H9 (cell line): ENCODE data around the gene TMED3. TPM values are rescaled to one million over a fixed set of nuclear protein-coding genes. Genes with fewer than 3 reads are reported as not detected.
A peak's percentile ranks its signal among the peaks of the same experiment; 100 is the strongest.

Experiments
- DNase-seq: peaks from one replicate; pipeline ENCODE4 v3.0.0-alpha.2; 2017
- H2AFZ ChIP-seq: one replicate; pipeline ENCODE4 v1.6.1; 2013; ENCODE audit warnings: mild to moderate bottlenecking, low read length, control low read depth, moderate library complexity
- H2AK5ac ChIP-seq: 2 replicates; pipeline ENCODE4 v1.6.1; 2013; ENCODE audit warnings: low read length, control low read depth, mixed read lengths; ENCODE audit not compliant: insufficient read length
- H2BK120ac ChIP-seq: one replicate; pipeline ENCODE4 v1.6.1; 2013; ENCODE audit warnings: low read depth, mild to moderate bottlenecking, low read length, control low read depth, inconsistent platforms; ENCODE audit not compliant: poor library complexity, severe bottlenecking
- H2BK12ac ChIP-seq: 2 replicates; pipeline ENCODE4 v1.6.1; 2013; ENCODE audit warnings: low read length, control low read depth, mixed read lengths, low read depth; ENCODE audit not compliant: insufficient read length
- H2BK15ac ChIP-seq: 2 replicates; pipeline ENCODE4 v1.6.1; 2013; ENCODE audit warnings: low read depth, low read length, control low read depth
- H2BK20ac ChIP-seq: one replicate; pipeline ENCODE4 v1.6.1; 2013; ENCODE audit warnings: low read depth, mild to moderate bottlenecking, low read length, control low read depth, inconsistent platforms; ENCODE audit not compliant: poor library complexity, severe bottlenecking
- H2BK5ac ChIP-seq: 2 replicates; pipeline ENCODE4 v1.6.1; 2013; ENCODE audit warnings: low read length, control low read depth, mixed read lengths; ENCODE audit not compliant: insufficient read length
- H3K14ac ChIP-seq: 2 replicates; pipeline ENCODE4 v1.6.1; 2013; ENCODE audit warnings: low read length, control low read depth; ENCODE audit not compliant: insufficient read depth
- H3K18ac ChIP-seq: 2 replicates; pipeline ENCODE4 v1.6.1; 2013; ENCODE audit warnings: low read depth, mild to moderate bottlenecking, mixed read lengths, low read length, control low read depth; ENCODE audit not compliant: insufficient read length
- H3K23ac ChIP-seq: 2 replicates; pipeline ENCODE4 v1.6.1; 2013; ENCODE audit warnings: low read length, control low read depth, mixed read lengths, low read depth; ENCODE audit not compliant: insufficient read length
- H3K23me2 ChIP-seq: 2 replicates; pipeline ENCODE4 v1.6.1; 2013; ENCODE audit warnings: low read depth, mild to moderate bottlenecking, mixed read lengths, low read length, control low read depth; ENCODE audit not compliant: insufficient read length, poor library complexity, severe bottlenecking
- H3K27ac ChIP-seq: 2 replicates; pipeline ENCODE4 v1.5.1; 2013; ENCODE audit warnings: low read length, control low read depth, mixed read lengths, low read depth; ENCODE audit not compliant: insufficient read length
- H3K27me3 ChIP-seq: 2 replicates; pipeline ENCODE4 v1.6.1; 2013; ENCODE audit warnings: low read length, control low read depth, inconsistent platforms; ENCODE audit not compliant: insufficient read depth
- H3K4ac ChIP-seq: 2 replicates; pipeline ENCODE4 v1.6.1; 2013; ENCODE audit warnings: low read depth, mild to moderate bottlenecking, control low read depth, inconsistent platforms, low read length, moderate library complexity
- H3K4me1 ChIP-seq: 2 replicates; pipeline ENCODE4 v1.6.1; 2013; ENCODE audit warnings: low read length, control low read depth, inconsistent platforms; ENCODE audit not compliant: insufficient read depth
- H3K4me2 ChIP-seq: 2 replicates; pipeline ENCODE4 v1.6.1; 2013; ENCODE audit warnings: low read length, control low read depth, mixed read lengths; ENCODE audit not compliant: insufficient read length, insufficient read depth
- H3K56ac ChIP-seq: 2 replicates; pipeline ENCODE4 v1.6.1; 2013; ENCODE audit warnings: low read depth, mild to moderate bottlenecking, mixed read lengths, low read length, control low read depth; ENCODE audit not compliant: insufficient read length
- H3K79me1 ChIP-seq: 2 replicates; pipeline ENCODE4 v1.6.1; 2013; ENCODE audit warnings: low read depth, mild to moderate bottlenecking, moderate library complexity, low read length, control low read depth, inconsistent platforms; ENCODE audit not compliant: insufficient read depth, poor library complexity, severe bottlenecking
- H3K79me2 ChIP-seq: 2 replicates; pipeline ENCODE4 v1.6.1; 2013; ENCODE audit warnings: low read length, control low read depth, inconsistent platforms; ENCODE audit not compliant: insufficient read depth
- H3K9ac ChIP-seq: 2 replicates; pipeline ENCODE4 v1.6.1; 2013; ENCODE audit warnings: low read length, control low read depth, mixed read lengths; ENCODE audit not compliant: insufficient read length; ENCODE audit errors: extremely low read depth
- H3K9me3 ChIP-seq: one replicate; pipeline ENCODE4 v1.6.1; 2013; ENCODE audit warnings: low read depth, low read length, inconsistent platforms; ENCODE audit not compliant: control insufficient read depth
- H3T11ph ChIP-seq: one replicate; pipeline ENCODE4 v1.6.1; 2013; ENCODE audit warnings: mild to moderate bottlenecking, low read length, control low read depth, inconsistent platforms
- H4K20me1 ChIP-seq: one replicate; pipeline ENCODE4 v1.6.1; 2013; ENCODE audit not compliant: control insufficient read depth, insufficient read length, insufficient read depth
- H4K5ac ChIP-seq: 2 replicates; pipeline ENCODE4 v1.6.1; 2013; ENCODE audit warnings: low read depth, mild to moderate bottlenecking, mixed read lengths, low read length, control low read depth; ENCODE audit not compliant: insufficient read length
- H4K8ac ChIP-seq: replicated peaks from 2 replicates; pipeline ENCODE4 v1.6.1; 2013; ENCODE audit warnings: low read length, control low read depth, mixed read lengths, low read depth; ENCODE audit not compliant: insufficient read length
- H4K91ac ChIP-seq: 2 replicates; pipeline ENCODE4 v1.6.1; 2013; ENCODE audit warnings: low read depth, mild to moderate bottlenecking, moderate library complexity, mixed read lengths, low read length, control low read depth; ENCODE audit not compliant: insufficient read length
- H3K27ac Mint-ChIP-seq, 3 experiments: 2 replicates in 2 of 3; 3 replicates in 1 of 3; pipeline ENCODE4 v1.8.0; 2020 to 2021; ENCODE audit warnings: mixed read lengths in 3 of 3, mild to moderate bottlenecking in 1 of 3, moderate library complexity in 1 of 3
- H3K27me3 Mint-ChIP-seq: 2 replicates; pipeline ENCODE4 v1.8.0; 2021; ENCODE audit warnings: low read depth, mild to moderate bottlenecking, moderate library complexity, mixed read lengths
- H3K36me3 Mint-ChIP-seq, 3 experiments: 2 replicates in 2 of 3; 3 replicates in 1 of 3; pipeline ENCODE4 v1.8.0; 2020 to 2021; ENCODE audit warnings: low read depth in 3 of 3, mixed read lengths in 3 of 3; ENCODE audit not compliant: insufficient read depth in 1 of 3
- H3K4me1 Mint-ChIP-seq, 2 experiments: 2 replicates each; pipeline ENCODE4 v1.8.0; 2020; ENCODE audit warnings: mixed read lengths in 2 of 2
- H3K4me3 Mint-ChIP-seq, 2 experiments: 2 replicates in 1 of 2; 3 replicates in 1 of 2; pipeline ENCODE4 v1.8.0; 2020 to 2021; ENCODE audit warnings: mild to moderate bottlenecking in 2 of 2, mixed read lengths in 2 of 2, moderate library complexity in 1 of 2
- H3K9me3 Mint-ChIP-seq, 2 experiments: 2 replicates in 1 of 2; 3 replicates in 1 of 2; pipeline ENCODE4 v1.8.0; 2020; ENCODE audit warnings: mild to moderate bottlenecking in 2 of 2, mixed read lengths in 2 of 2, moderate library complexity in 1 of 2
- WGBS: extraction: QIAGEN DNeasy Blood & Tissue Kit; methylation state at CpG from one replicate; pipeline ENCODE4 v1.1.7; 2013; ENCODE audit warnings: missing lambda C conversion rate, low lambda C conversion rate, mixed read lengths; ENCODE audit not compliant: insufficient read length; ENCODE audit errors: extremely low coverage; 5-methylcytosine and 5-hydroxymethylcytosine counted together
- long read RNA-seq: library from polyadenylated mRNA; unstranded; transcript quantifications from one replicate; pipeline ENCODE4 v2.0.0, GENCODE V29; 2020
- total RNA-seq: library from RNA; stranded (reverse); gene quantifications from 2 replicates; pipeline ENCODE4 v1.2.1, GENCODE V29; 2021
- TF ChIP-seq, protein P1 (sequence below): fragments of 200-600 bp; sonication (generic); conservative IDR thresholded peaks from 3 replicates; pipeline ENCODE4 v1.8.0; 2021; ENCODE audit warnings: antibody characterized with exemption, mild to moderate bottlenecking

The TMED3 gene
- 44.3 and 46.4 TPM in 2 replicates for total RNA-seq
- long read RNA-seq, transcript TMED3-201 (3 exons, 1,475 nt), result major isoform, 449 of 463 reads
- long read RNA-seq, transcript TMED3-204 (4 exons, 1,483 nt), result minor isoform, 9 of 463 reads
- long read RNA-seq, partial matches to known transcripts, result 3 of 463 reads
- long read RNA-seq, other reads (novel, unspliced or antisense), result 2 of 463 reads

DNA sequence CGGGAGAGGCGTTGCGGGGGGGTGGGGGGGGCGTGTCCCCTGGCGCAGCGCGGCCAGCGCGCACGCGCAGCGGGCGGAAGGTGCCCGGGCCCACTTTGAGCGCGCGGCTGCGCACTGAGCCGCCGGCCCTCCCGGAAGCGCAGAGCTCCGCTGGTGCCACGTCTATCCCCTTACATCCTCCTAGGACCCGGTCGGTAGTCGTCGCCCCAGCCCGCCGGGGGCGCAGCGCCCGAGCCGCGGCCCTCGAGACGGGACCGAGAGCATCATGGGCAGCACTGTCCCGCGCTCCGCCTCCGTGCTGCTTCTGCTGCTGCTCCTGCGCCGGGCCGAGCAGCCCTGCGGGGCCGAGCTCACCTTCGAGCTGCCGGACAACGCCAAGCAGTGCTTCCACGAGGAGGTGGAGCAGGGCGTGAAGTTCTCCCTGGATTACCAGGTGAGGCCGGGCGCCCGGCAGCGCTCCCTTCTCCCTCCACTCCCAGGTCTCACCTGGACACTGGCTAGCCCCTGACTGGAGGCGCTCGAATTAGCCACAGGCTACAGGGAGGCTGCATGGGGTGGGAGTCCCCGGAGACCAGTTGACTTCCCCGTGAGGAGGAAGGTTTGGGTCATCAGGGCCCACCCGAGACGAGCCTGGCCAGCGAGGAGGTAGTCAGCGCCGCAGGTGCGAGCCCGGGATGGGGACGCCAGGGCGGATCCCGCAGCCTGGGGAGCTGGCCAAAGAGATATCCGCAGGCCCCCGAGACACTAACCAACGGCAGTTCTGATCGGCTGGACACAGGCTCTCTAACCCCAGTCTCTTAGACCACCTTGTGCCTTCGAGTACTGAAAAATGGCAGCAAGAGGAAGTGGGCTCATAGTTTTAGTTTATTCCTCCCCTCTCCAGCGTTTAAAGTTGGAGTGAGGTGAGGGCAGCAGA is at the start of gene TMED3:
Gene TMED3 (plus strand): TSS at position 128 of the 916 bp plus-strand sequence. CDS start 138 bp downstream, at position 266.
- H3K27me3 Mint-ChIP-seq, result peaks cover 38% of the 10 kb centered on the region
- peak within 1 kb of the TSS; percentile 23 for H3K18ac ChIP-seq
- H3K23me2 ChIP-seq, result peaks cover 12% of the 10 kb centered on the region
- peak within 1 kb of the TSS; percentile 73 for H3K4me2 ChIP-seq
- H3K14ac ChIP-seq, result peak within 1 kb of the TSS; percentile 27; the same call in 1 of the 2 replicates
- H4K20me1 ChIP-seq, result no peaks in the 10 kb centered on the region
- H3T11ph ChIP-seq, result no peak within 1 kb of the TSS
- H3K4me3 Mint-ChIP-seq, result peak within 1 kb of the TSS; percentile 85 to 92
- H4K91ac ChIP-seq, result no peak within 1 kb of the TSS
- peak; percentile 88 for DNase-seq
- H3K23ac ChIP-seq, result no peak within 1 kb of the TSS
- H2BK12ac ChIP-seq, result no peak within 1 kb of the TSS
- no peaks in the 10 kb centered on the region; the same call in 1 of the 2 replicates for H3K27me3 ChIP-seq
- no peaks in the 10 kb centered on the region for H3K79me2 ChIP-seq
- peaks cover 17 to 19% of the 10 kb centered on the region in 2 experiments for H3K4me1 Mint-ChIP-seq
- H4K8ac ChIP-seq, result no peak within 1 kb of the TSS
- H3K27ac Mint-ChIP-seq, result no peak within 1 kb of the TSS; a peak in 1 of 7 replicates
- no peaks in the 10 kb centered on the region for H3K79me1 ChIP-seq
- no peak within 1 kb of the TSS for H3K4ac ChIP-seq
- H3K9ac ChIP-seq, result peak within 1 kb of the TSS; percentile 53
- no peak within 1 kb of the TSS for H2BK120ac ChIP-seq
- no peak within 1 kb of the TSS for H3K27ac ChIP-seq
- TF ChIP-seq, protein P1, sequence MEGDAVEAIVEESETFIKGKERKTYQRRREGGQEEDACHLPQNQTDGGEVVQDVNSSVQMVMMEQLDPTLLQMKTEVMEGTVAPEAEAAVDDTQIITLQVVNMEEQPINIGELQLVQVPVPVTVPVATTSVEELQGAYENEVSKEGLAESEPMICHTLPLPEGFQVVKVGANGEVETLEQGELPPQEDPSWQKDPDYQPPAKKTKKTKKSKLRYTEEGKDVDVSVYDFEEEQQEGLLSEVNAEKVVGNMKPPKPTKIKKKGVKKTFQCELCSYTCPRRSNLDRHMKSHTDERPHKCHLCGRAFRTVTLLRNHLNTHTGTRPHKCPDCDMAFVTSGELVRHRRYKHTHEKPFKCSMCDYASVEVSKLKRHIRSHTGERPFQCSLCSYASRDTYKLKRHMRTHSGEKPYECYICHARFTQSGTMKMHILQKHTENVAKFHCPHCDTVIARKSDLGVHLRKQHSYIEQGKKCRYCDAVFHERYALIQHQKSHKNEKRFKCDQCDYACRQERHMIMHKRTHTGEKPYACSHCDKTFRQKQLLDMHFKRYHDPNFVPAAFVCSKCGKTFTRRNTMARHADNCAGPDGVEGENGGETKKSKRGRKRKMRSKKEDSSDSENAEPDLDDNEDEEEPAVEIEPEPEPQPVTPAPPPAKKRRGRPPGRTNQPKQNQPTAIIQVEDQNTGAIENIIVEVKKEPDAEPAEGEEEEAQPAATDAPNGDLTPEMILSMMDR, result peak; percentile 52
- peaks cover 0 to 4% of the 10 kb centered on the region in 2 experiments; a peak in 2 of 5 replicates for H3K9me3 Mint-ChIP-seq
- no peak within 1 kb of the TSS for H2BK5ac ChIP-seq
- no peaks in the 10 kb centered on the region for H3K9me3 ChIP-seq
- WGBS, result no CpG with 5 or more reads among the region's 76 CpGs
- H4K5ac ChIP-seq, result no peak within 1 kb of the TSS
- no peak within 1 kb of the TSS for H2BK15ac ChIP-seq
- no peak within 1 kb of the TSS for H2AK5ac ChIP-seq
- no peak within 1 kb of the TSS for H2AFZ ChIP-seq
- H3K4me1 ChIP-seq, result peaks cover 3% of the 10 kb centered on the region; the same call in 1 of the 2 replicates
- no peak within 1 kb of the TSS for H3K56ac ChIP-seq
- H3K36me3 Mint-ChIP-seq, result peaks cover 25 to 36% (median 32%) of the 10 kb centered on the region in 3 experiments; a peak in 6 of 7 replicates
- H2BK20ac ChIP-seq, result no peak within 1 kb of the TSS
